Trophoblast cell (in vitro differentiated cells and primary cell): ENCODE results near the gene ATP6V1E1.

Experiments used
- DNase-seq, 2 donors: peaks; one replicate each; pipeline ENCODE4 v3.0.0-alpha.2; 2016
- H2AFZ ChIP-seq: 2 replicates; pipeline ENCODE4 v1.6.1; 2013; ENCODE audit warnings: low read length, moderate library complexity, mild to moderate bottlenecking; ENCODE audit not compliant: insufficient read depth, poor library complexity
- H2AK5ac ChIP-seq: 2 replicates; pipeline ENCODE4 v1.6.1; 2013; ENCODE audit warnings: mild to moderate bottlenecking, low read length
- H2BK120ac ChIP-seq: 2 replicates; pipeline ENCODE4 v1.6.1; 2013; ENCODE audit warnings: low read length, mild to moderate bottlenecking, moderate library complexity; ENCODE audit not compliant: insufficient read depth, poor library complexity
- H2BK12ac ChIP-seq: 2 replicates; pipeline ENCODE4 v1.6.1; 2013; ENCODE audit warnings: mild to moderate bottlenecking, low read length, moderate library complexity
- H2BK5ac ChIP-seq: 2 replicates; pipeline ENCODE4 v1.6.1; 2013; ENCODE audit warnings: low read length, low read depth, moderate library complexity, mild to moderate bottlenecking; ENCODE audit not compliant: poor library complexity
- H3K14ac ChIP-seq: 2 replicates; pipeline ENCODE4 v1.6.1; 2013; ENCODE audit warnings: mild to moderate bottlenecking, low read length
- H3K18ac ChIP-seq: 2 replicates; pipeline ENCODE4 v1.6.1; 2013; ENCODE audit warnings: mild to moderate bottlenecking, low read length
- H3K23ac ChIP-seq: 2 replicates; pipeline ENCODE4 v1.6.1; 2013; ENCODE audit warnings: low read length
- H3K27ac ChIP-seq: 2 replicates; pipeline ENCODE4 v1.5.1; 2013; ENCODE audit warnings: low read depth, mild to moderate bottlenecking, inconsistent platforms, low read length, moderate library complexity
- H3K27me3 ChIP-seq: 2 replicates; pipeline ENCODE4 v1.6.1; 2013; ENCODE audit warnings: inconsistent platforms, mild to moderate bottlenecking, low read length, moderate library complexity; ENCODE audit not compliant: insufficient read depth
- H3K36me3 ChIP-seq, 2 experiments: 1 replicate in 1 of 2; 2 replicates in 1 of 2; pipeline ENCODE4 v1.6.1; 2013; ENCODE audit warnings: low read length in 2 of 2, mild to moderate bottlenecking in 2 of 2, moderate library complexity in 1 of 2; ENCODE audit not compliant: insufficient read depth in 2 of 2, control insufficient read depth in 1 of 2
- H3K4ac ChIP-seq: 2 replicates; pipeline ENCODE4 v1.6.1; 2013; ENCODE audit warnings: low read depth, mild to moderate bottlenecking, low read length, moderate library complexity
- H3K4me1 ChIP-seq, 2 experiments: 1 replicate in 1 of 2; 2 replicates in 1 of 2; pipeline ENCODE4 v1.6.1; 2013; ENCODE audit warnings: low read length in 2 of 2, mild to moderate bottlenecking in 2 of 2, moderate library complexity in 1 of 2; ENCODE audit not compliant: insufficient read depth in 2 of 2, control insufficient read depth in 1 of 2
- H3K4me2 ChIP-seq: 2 replicates; pipeline ENCODE4 v1.6.1; 2013; ENCODE audit warnings: inconsistent platforms, mild to moderate bottlenecking, low read length, moderate library complexity
- H3K4me3 ChIP-seq: 2 replicates; pipeline ENCODE4 v1.5.1; 2013; ENCODE audit warnings: mild to moderate bottlenecking, low read depth, low read length, inconsistent platforms
- H3K79me1 ChIP-seq: one replicate; pipeline ENCODE4 v1.6.1; 2013; ENCODE audit warnings: low read length
- H3K79me2 ChIP-seq: 2 replicates; pipeline ENCODE4 v1.6.1; 2013; ENCODE audit warnings: low read length, mild to moderate bottlenecking; ENCODE audit not compliant: control insufficient read depth, insufficient read depth, poor library complexity
- H3K9ac ChIP-seq: 2 replicates; pipeline ENCODE4 v1.6.1; 2013; ENCODE audit warnings: mild to moderate bottlenecking, low read length
- H3K9me3 ChIP-seq: 2 replicates; pipeline ENCODE4 v1.6.1; 2013; ENCODE audit warnings: low read depth, mild to moderate bottlenecking, control low read depth, inconsistent platforms, low read length; ENCODE audit not compliant: insufficient read depth
- H4K12ac ChIP-seq: 2 replicates; pipeline ENCODE4 v1.6.1; 2013; ENCODE audit warnings: low read depth, mild to moderate bottlenecking, low read length, moderate library complexity
- H4K8ac ChIP-seq: 2 replicates; pipeline ENCODE4 v1.6.1; 2013; ENCODE audit warnings: low read depth, mild to moderate bottlenecking, low read length, moderate library complexity
- H4K91ac ChIP-seq: one replicate; pipeline ENCODE4 v1.6.1; 2013; ENCODE audit warnings: low read depth, mild to moderate bottlenecking, low read length, moderate library complexity
- WGBS: extraction: QIAGEN DNeasy Blood & Tissue Kit; methylation state at CpG from one replicate; pipeline ENCODE4 v1.1.7; 2013; ENCODE audit warnings: missing lambda C conversion rate; ENCODE audit not compliant: insufficient read length, insufficient coverage; ENCODE audit errors: extremely low coverage; 5-methylcytosine and 5-hydroxymethylcytosine counted together

ATP6V1E1 gene

GRCh38 chr22:17612057-17612456 lies 16.5 kb downstream of the ATP6V1E1 start:
- Histone ChIP-seq H3K4ac (no peak overlapping the region), H3K4me2 (no peak overlapping the region), H3K4me3 (no peak overlapping the region), H4K12ac (no peak overlapping the region), H2BK12ac (no peak overlapping the region), H3K79me2 (no peaks in the 10 kb centered on the region), H4K8ac (no peak overlapping the region), H4K91ac (no peak overlapping the region), H2AK5ac (no peak overlapping the region), H3K4me1 (peaks cover 0 to 2% of the 10 kb centered on the region in 2 experiments), H3K27me3 (no peaks in the 10 kb centered on the region), H3K79me1 (no peaks in the 10 kb centered on the region), H3K9ac (no peak overlapping the region), H3K23ac (no peak overlapping the region), H2BK5ac (no peak overlapping the region), H3K36me3 (peaks cover 22 to 24% of the 10 kb centered on the region in 2 experiments), H2AFZ (no peak overlapping the region), H3K18ac (no peak overlapping the region), H3K27ac (no peak overlapping the region), H2BK120ac (no peak overlapping the region), H3K9me3 (no peaks in the 10 kb centered on the region), H3K14ac (no peak overlapping the region)
- no peak for DNase-seq
- no CpG with 5 or more reads among the region's 3 CpGs for whole genome bisulfite sequencing

- no peak overlapping the region for H2BK12ac ChIP-seq
Measured at GRCh38 chr22:17607891-17608521, 20.5 kb downstream of the ATP6V1E1 start.

GRCh38 chr22:17606496-17606895 lies 22.1 kb downstream of the ATP6V1E1 start:
- H2BK12ac ChIP-seq, result no peak overlapping the region
- no peak overlapping the region for H3K23ac ChIP-seq
- H3K4me3 ChIP-seq, result no peak overlapping the region
- no peak overlapping the region for H3K18ac ChIP-seq
- no peak overlapping the region for H4K8ac ChIP-seq
- H3K14ac ChIP-seq, result no peak overlapping the region
- H3K27ac ChIP-seq, result no peak overlapping the region
- no peaks in the 10 kb centered on the region for H3K9me3 ChIP-seq
- DNase-seq, result no peak
- peaks cover 0 to 2% of the 10 kb centered on the region in 2 experiments for H3K4me1 ChIP-seq
- H3K79me2 ChIP-seq, result no peaks in the 10 kb centered on the region
- peaks cover 7 to 16% of the 10 kb centered on the region in 2 experiments for H3K36me3 ChIP-seq
- no peak overlapping the region for H4K12ac ChIP-seq
- H2BK120ac ChIP-seq, result no peak overlapping the region
- no peak overlapping the region for H3K9ac ChIP-seq
- H2AK5ac ChIP-seq, result no peak overlapping the region
- H4K91ac ChIP-seq, result no peak overlapping the region
- H3K4me2 ChIP-seq, result no peak overlapping the region
- H3K79me1 ChIP-seq, result no peaks in the 10 kb centered on the region
- H2BK5ac ChIP-seq, result no peak overlapping the region
- WGBS, result no CpG with 5 or more reads among the region's 5 CpGs
- H3K4ac ChIP-seq, result no peak overlapping the region
- no peak overlapping the region for H2AFZ ChIP-seq
- H3K27me3 ChIP-seq, result no peaks in the 10 kb centered on the region

More at GRCh38 chr22:17607891-17608521, 20.5 kb downstream of the ATP6V1E1 start:
- H3K23ac ChIP-seq, result no peak overlapping the region
- no peaks in the 10 kb centered on the region for H3K79me2 ChIP-seq
- no peak overlapping the region for H4K91ac ChIP-seq
- no peak overlapping the region for H2AK5ac ChIP-seq
- H3K4me1 ChIP-seq, result peaks cover 0 to 2% of the 10 kb centered on the region in 2 experiments
- H3K36me3 ChIP-seq, result peaks cover 9 to 22% of the 10 kb centered on the region in 2 experiments
- DNase-seq, result peak in 1 of 2 donors; percentile 30
- H3K27me3 ChIP-seq, result no peaks in the 10 kb centered on the region
- no peaks in the 10 kb centered on the region for H3K9me3 ChIP-seq
- no peak overlapping the region for H3K9ac ChIP-seq
- H2BK5ac ChIP-seq, result no peak overlapping the region
- H3K18ac ChIP-seq, result no peak overlapping the region
- no peak overlapping the region for H2AFZ ChIP-seq
- H2BK120ac ChIP-seq, result no peak overlapping the region
- no peaks in the 10 kb centered on the region for H3K79me1 ChIP-seq
- no peak overlapping the region for H3K4me3 ChIP-seq
- H3K4ac ChIP-seq, result no peak overlapping the region
- no CpG with 5 or more reads among the region's 4 CpGs for WGBS
- no peak overlapping the region for H3K4me2 ChIP-seq
- H4K8ac ChIP-seq, result no peak overlapping the region
- H3K14ac ChIP-seq, result no peak overlapping the region
- H3K27ac ChIP-seq, result no peak overlapping the region
- H4K12ac ChIP-seq, result no peak overlapping the region

GRCh38 chr22:17603668-17604067 lies 24.9 kb downstream of the ATP6V1E1 start:
- H3K4me3 ChIP-seq, result no peak overlapping the region
- no peak overlapping the region for H3K9ac ChIP-seq
- no peak overlapping the region for H2AK5ac ChIP-seq
- H3K4me2 ChIP-seq, result no peak overlapping the region
- no peak overlapping the region for H2BK12ac ChIP-seq
- no peak for DNase-seq
- no peaks in the 10 kb centered on the region for H3K9me3 ChIP-seq
- H4K12ac ChIP-seq, result no peak overlapping the region
- H3K27me3 ChIP-seq, result no peaks in the 10 kb centered on the region
- peaks cover 8 to 15% of the 10 kb centered on the region in 2 experiments for H3K36me3 ChIP-seq
- H3K27ac ChIP-seq, result no peak overlapping the region
- no peaks in the 10 kb centered on the region for H3K79me2 ChIP-seq
- H4K8ac ChIP-seq, result no peak overlapping the region
- H3K4me1 ChIP-seq, result peaks cover 3 to 7% of the 10 kb centered on the region in 2 experiments
- no peak overlapping the region for H3K14ac ChIP-seq
- H3K79me1 ChIP-seq, result no peaks in the 10 kb centered on the region
- no peak overlapping the region for H2BK5ac ChIP-seq
- H3K4ac ChIP-seq, result peak overlapping the region; percentile 19
- no peak overlapping the region for H2BK120ac ChIP-seq
- no peak overlapping the region for H3K18ac ChIP-seq
- H2AFZ ChIP-seq, result no peak overlapping the region
- no peak overlapping the region for H4K91ac ChIP-seq
- WGBS, result no CpG with 5 or more reads among the region's 4 CpGs
- H3K23ac ChIP-seq, result no peak overlapping the region
